IMR-90 (cell line): ENCODE measurements around the gene ACAP2. TPM values are rescaled to one million over a fixed set of nuclear protein-coding genes. Genes with fewer than 3 reads are reported as not detected.

Source experiments
- ATAC-seq: fragments of 200-7000 bp; cut with Tn5 transposase; 2 replicates; pipeline ENCODE4 v1.9.1; 2020; ENCODE audit warnings: low read depth, mild to moderate bottlenecking, moderate library complexity
- BruUV-seq: library from RNA; stranded (reverse); fragments of 400-500 nt; replicated peaks from 2 replicates; lab custom pipeline; 2021; lab: Mats Ljungman, UMichigan
- CTCF ChIA-PET: fragments of 300-600 bp; formaldehyde crosslinking; extraction: SDS; loops from one replicate; lab custom pipeline; 2021; ENCODE audit warnings: antibody characterized with exemption; lab: Yijun Ruan, JAX
- POLR2A ChIA-PET: fragments of 300-600 bp; sonication (Branson Sonifier 250); formaldehyde crosslinking; loops from one replicate; lab custom pipeline; 2022; ENCODE audit warnings: antibody characterized with exemption; ENCODE audit not compliant: unreplicated experiment; lab: Charles Lee
- DNase-seq: peaks from one replicate; pipeline ENCODE4 v3.0.0; 2013
- H2AFZ ChIP-seq: replicated peaks from 2 replicates; pipeline ENCODE3; 2013; ENCODE audit warnings: low read length, mild to moderate bottlenecking; ENCODE audit not compliant: poor library complexity
- H2AK5ac ChIP-seq: 2 replicates; pipeline ENCODE4 v1.6.1; 2013; ENCODE audit warnings: low read depth, low read length, inconsistent platforms
- H2AK9ac ChIP-seq: replicated peaks from 2 replicates; pipeline ENCODE3; 2013; ENCODE audit warnings: mild to moderate bottlenecking, low read depth, low read length, moderate library complexity; ENCODE audit not compliant: poor library complexity
- H2BK120ac ChIP-seq: 2 replicates; pipeline ENCODE4 v1.6.1; 2013; ENCODE audit warnings: low read depth, low read length, inconsistent platforms
- H2BK15ac ChIP-seq: 3 replicates; pipeline ENCODE4 v1.6.1; 2013; ENCODE audit warnings: low read depth, low read length, inconsistent platforms
- H2BK20ac ChIP-seq: 2 replicates; pipeline ENCODE4 v1.6.1; 2013; ENCODE audit warnings: low read depth, mild to moderate bottlenecking, inconsistent platforms, low read length, moderate library complexity
- H2BK5ac ChIP-seq: 2 replicates; pipeline ENCODE4 v1.6.1; 2013; ENCODE audit warnings: mild to moderate bottlenecking, low read depth, low read length, inconsistent platforms; ENCODE audit not compliant: poor library complexity, severe bottlenecking
- H3K14ac ChIP-seq: replicated peaks from 2 replicates; pipeline ENCODE4 v1.6.1; 2013; ENCODE audit warnings: low read depth, low read length, inconsistent platforms
- H3K18ac ChIP-seq: 2 replicates; pipeline ENCODE4 v1.6.1; 2013; ENCODE audit warnings: low read depth, low read length, control low read depth
- H3K23ac ChIP-seq: 2 replicates; pipeline ENCODE4 v1.6.1; 2013; ENCODE audit warnings: low read depth, low read length, inconsistent platforms
- H3K27ac ChIP-seq: 2 replicates; pipeline ENCODE4 v1.5.1; 2013; ENCODE audit warnings: mild to moderate bottlenecking, control low read depth, low read length; ENCODE audit not compliant: insufficient read depth
- H3K27me3 ChIP-seq: 2 replicates; pipeline ENCODE4 v1.6.1; 2013; ENCODE audit warnings: low read length; ENCODE audit not compliant: control insufficient read depth, insufficient read depth
- H3K36me3 ChIP-seq: 2 replicates; pipeline ENCODE4 v1.6.1; 2013; ENCODE audit warnings: low read length, mixed read lengths; ENCODE audit not compliant: control insufficient read depth, insufficient read depth
- H3K4ac ChIP-seq: 2 replicates; pipeline ENCODE4 v1.6.1; 2013; ENCODE audit warnings: low read depth, low read length, inconsistent platforms
- H3K4me1 ChIP-seq: 2 replicates; pipeline ENCODE4 v1.6.1; 2013; ENCODE audit warnings: low read length, mixed read lengths; ENCODE audit not compliant: control insufficient read depth, insufficient read depth
- H3K4me2 ChIP-seq: 2 replicates; pipeline ENCODE4 v1.6.1; 2013; ENCODE audit warnings: low read depth, mild to moderate bottlenecking, control low read depth, low read length, moderate library complexity
- H3K4me3 ChIP-seq: 2 replicates; pipeline ENCODE4 v1.5.1; 2013; ENCODE audit warnings: low read depth, mild to moderate bottlenecking, control low read depth, low read length, moderate library complexity; ENCODE audit not compliant: insufficient read depth
- H3K56ac ChIP-seq: 2 replicates; pipeline ENCODE4 v1.6.1; 2013; ENCODE audit warnings: low read length, inconsistent platforms; ENCODE audit not compliant: insufficient read depth; ENCODE audit errors: extremely low read depth
- H3K79me1 ChIP-seq, 2 experiments: 2 replicates each; pipeline ENCODE4 v1.6.1; 2013; ENCODE audit warnings: low read length in 2 of 2, inconsistent platforms in 1 of 2, low read depth in 1 of 2
- H3K9ac ChIP-seq: 2 replicates; pipeline ENCODE4 v1.6.1; 2013; ENCODE audit warnings: low read depth, low read length, control low read depth
- H3K9me1 ChIP-seq: 2 replicates; pipeline ENCODE4 v1.6.1; 2013; ENCODE audit warnings: low read length, inconsistent platforms; ENCODE audit not compliant: insufficient read depth
- H3K9me3 ChIP-seq: 2 replicates; pipeline ENCODE4 v1.6.1; 2013; ENCODE audit warnings: low read length; ENCODE audit not compliant: control insufficient read depth, insufficient read depth
- H4K20me1 ChIP-seq: 2 replicates; pipeline ENCODE4 v1.6.1; 2013; ENCODE audit warnings: low read length, inconsistent platforms; ENCODE audit not compliant: insufficient read depth
- H4K5ac ChIP-seq: 2 replicates; pipeline ENCODE4 v1.6.1; 2013; ENCODE audit warnings: mild to moderate bottlenecking, low read depth, low read length, control low read depth
- H4K8ac ChIP-seq, 2 experiments: 2 replicates each; pipeline ENCODE4 v1.6.1; 2013; ENCODE audit warnings: low read depth in 2 of 2, low read length in 2 of 2, control low read depth in 1 of 2, inconsistent platforms in 1 of 2
- H4K91ac ChIP-seq: 2 replicates; pipeline ENCODE4 v1.6.1; 2013; ENCODE audit warnings: low read depth, low read length, inconsistent platforms; ENCODE audit not compliant: insufficient read depth
- WGBS, 2 experiments: methylation state at CpG; one replicate each; pipeline versions ENCODE4 v1.1.5 to v1.1.7; 2013; ENCODE audit warnings: missing lambda C conversion rate in 2 of 2; ENCODE audit not compliant: insufficient read length in 1 of 2; ENCODE audit errors: extremely low coverage in 2 of 2; 5-methylcytosine and 5-hydroxymethylcytosine counted together
- dilution Hi-C: fragments of 300-500 bp; cut with HindIII; formaldehyde crosslinking; loops from one replicate; pipeline ENCODE4 v1.14.3; 2018; ENCODE audit warnings: low sequenced_read_pairs; ENCODE audit not compliant: unreplicated experiment
- in situ Hi-C: fragments of 300-500 bp; cut with MboI; formaldehyde crosslinking; loops from 3 replicates; pipeline ENCODE4 v1.14.3; 2019; ENCODE audit warnings: low sequenced_read_pairs, inconsistent platforms, mixed read lengths
- intact Hi-C: fragments of 100-400 bp; cut with micrococcal nuclease; formaldehyde crosslinking; loops from 2 replicates; pipeline ENCODE4 v1.10.0; 2022
- polyA plus RNA-seq, 3 experiments: library from polyadenylated mRNA; depleted of rRNA; stranded (reverse); fragments of >200 nt; gene quantifications; 2 replicates each; pipeline ENCODE4 v1.2.3, GENCODE V29; 2012; ENCODE audit warnings: low replicate concordance in 1 of 3
- total RNA-seq: library from RNA; depleted of rRNA; stranded (reverse); fragments of >200 nt; gene quantifications from 2 replicates; pipeline ENCODE4 v1.2.3, GENCODE V29; 2012
- TF ChIP-seq, protein P1 (sequence below): fragments of 150-350 bp; IDR thresholded peaks from 2 replicates; pipeline ENCODE4 v1.6.1; 2017; ENCODE audit warnings: mild to moderate bottlenecking, antibody characterized with exemption, low read length, low read depth

ACAP2 gene
- total and polyA plus RNA-seq, 2 of the 4 experiments (the other 2 are of a cell fraction), result 11.9 to 35.1 TPM

DNA sequence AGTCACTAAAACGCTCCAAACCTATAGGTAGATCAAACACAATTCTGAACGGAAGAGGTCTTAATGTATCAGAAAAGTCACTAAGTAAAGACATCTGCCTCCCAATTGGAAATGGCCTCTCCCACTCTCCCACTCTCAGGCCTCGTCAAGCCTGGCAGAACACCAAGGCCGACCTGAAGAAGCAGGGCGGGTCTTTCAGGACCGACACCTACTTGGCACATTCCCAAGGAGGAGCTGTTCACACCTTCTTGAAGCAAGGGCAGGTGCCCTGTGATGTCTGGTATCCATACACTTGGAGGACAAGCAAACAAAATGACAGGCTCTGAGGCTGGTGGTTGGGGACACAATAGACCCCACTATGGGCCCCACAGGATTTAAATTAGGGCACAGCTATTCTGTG lies 201.9 kb downstream of the ACAP2 start:
- TF ChIP-seq, protein P1, sequence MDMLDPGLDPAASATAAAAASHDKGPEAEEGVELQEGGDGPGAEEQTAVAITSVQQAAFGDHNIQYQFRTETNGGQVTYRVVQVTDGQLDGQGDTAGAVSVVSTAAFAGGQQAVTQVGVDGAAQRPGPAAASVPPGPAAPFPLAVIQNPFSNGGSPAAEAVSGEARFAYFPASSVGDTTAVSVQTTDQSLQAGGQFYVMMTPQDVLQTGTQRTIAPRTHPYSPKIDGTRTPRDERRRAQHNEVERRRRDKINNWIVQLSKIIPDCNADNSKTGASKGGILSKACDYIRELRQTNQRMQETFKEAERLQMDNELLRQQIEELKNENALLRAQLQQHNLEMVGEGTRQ, result no peak
- Histone ChIP-seq H2AFZ (no peak overlapping the region), H2BK120ac (no peak overlapping the region), H3K23ac (no peak overlapping the region), H3K9me1 (peaks cover 8% of the 10 kb centered on the region; the same call in 1 of the 2 replicates), H2BK20ac (no peak overlapping the region), H4K8ac (no peak overlapping the region), H3K18ac (no peak overlapping the region), H3K79me1 (peaks cover 22 to 31% of the 10 kb centered on the region in 2 experiments), H3K4ac (no peak overlapping the region), H3K14ac (no peak overlapping the region), H3K4me2 (no peak overlapping the region), H4K5ac (no peak overlapping the region), H2AK9ac (no peak overlapping the region), H2BK5ac (no peak overlapping the region), H3K36me3 (peaks cover 1% of the 10 kb centered on the region; the same call in 1 of the 2 replicates), H3K9me3 (no peaks in the 10 kb centered on the region), H4K20me1 (no peaks in the 10 kb centered on the region), H3K4me3 (no peak overlapping the region), H3K27me3 (no peaks in the 10 kb centered on the region), H3K56ac (no peak overlapping the region), H3K4me1 (no peaks in the 10 kb centered on the region; the same call in 1 of the 2 replicates), H2BK15ac (no peak overlapping the region), H3K27ac (no peak overlapping the region), H2AK5ac (no peak overlapping the region), H4K91ac (no peak overlapping the region), H3K9ac (no peak overlapping the region)
- POLR2A ChIA-PET, result no interaction called here
- dilution Hi-C loops (no loop called here), in situ Hi-C loops (no loop called here), intact Hi-C loops (no loop called here)
- WGBS, 2 experiments, result no CpG with 5 or more reads among the region's 6 CpGs
- DNase-seq (no peak), ATAC-seq (no peak)
- BruUV-seq, result no TSS peak
- CTCF ChIA-PET, result no interaction called here
